NCI-H345 treated with DMSO at 0.1 percent for 48 hours (cell line): Measurements from ENCODE around the gene GPR3.

Experiments used
- DNase-seq: peaks from one replicate; lab custom pipeline; 2025; ENCODE audit not compliant: unreplicated experiment; lab: John Stamatoyannopoulos, UW

Gene GPR3

GRCh38 chr1:27392096-27392777 lies at the start of gene GPR3:
Gene GPR3, plus strand, starts transcription at chr1:27392622. Its CDS starts 1,177 bp downstream, at chr1:27393799.
- peak; percentile 91 for DNase-seq

DNA sequence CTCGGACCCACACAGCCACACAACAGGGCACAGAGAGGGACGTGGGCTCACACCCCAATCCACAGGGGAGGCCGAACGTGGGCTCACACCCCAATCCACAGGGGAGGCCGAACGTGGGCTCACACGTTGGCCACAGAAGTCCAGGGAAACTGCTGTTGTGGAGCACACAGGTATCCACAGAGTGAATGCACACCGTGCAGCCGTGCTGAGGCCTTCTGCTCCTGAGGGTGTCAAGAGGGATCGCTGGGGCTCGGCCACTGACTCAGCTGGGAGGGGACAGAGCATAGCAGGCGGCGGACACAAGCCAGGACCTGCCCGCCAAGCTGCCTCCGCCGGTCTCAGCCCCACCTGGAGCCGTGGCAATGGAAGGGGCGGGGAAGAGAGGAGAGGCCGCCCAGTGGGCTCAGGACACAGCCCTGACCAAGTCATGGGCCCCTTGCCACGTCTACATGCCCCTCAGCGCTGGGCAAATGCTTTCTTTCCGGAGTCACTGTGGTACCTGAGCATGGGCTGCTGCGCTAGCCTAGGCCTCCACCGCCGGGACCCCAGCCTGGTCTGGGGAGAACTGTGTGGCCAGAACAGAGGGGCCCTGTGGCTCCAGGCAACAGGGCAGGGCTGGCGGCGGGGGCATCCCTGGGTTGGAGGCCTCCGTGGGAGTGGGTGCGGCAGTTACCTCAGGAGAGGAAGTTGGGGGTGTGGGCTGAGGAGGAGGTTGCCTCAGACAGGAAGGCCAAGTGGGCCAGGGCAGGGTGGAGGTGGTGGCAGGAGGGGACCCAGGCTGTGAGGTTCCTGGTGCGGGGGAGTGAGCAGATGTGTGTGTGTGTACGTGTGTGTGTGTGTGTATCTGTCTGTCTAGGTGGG lies 49.4 kb upstream of the GPR3 start:
- peak; percentile 12 for DNase-seq

GRCh38 chr1:27343639-27344025 lies 48.8 kb upstream of the GPR3 start:
- DNase-seq, result no peak

GRCh38 chr1:27345272-27345671 lies 47.1 kb upstream of the GPR3 start:
- no peak for DNase-seq

- DNase-seq, result no peak
These were observed 46.1 kb upstream of the GPR3 start for GRCh38 chr1:27346357-27346756.

GRCh38 chr1:27346991-27347624 lies 45.3 kb upstream of the GPR3 start:
- no peak for DNase-seq

DNA sequence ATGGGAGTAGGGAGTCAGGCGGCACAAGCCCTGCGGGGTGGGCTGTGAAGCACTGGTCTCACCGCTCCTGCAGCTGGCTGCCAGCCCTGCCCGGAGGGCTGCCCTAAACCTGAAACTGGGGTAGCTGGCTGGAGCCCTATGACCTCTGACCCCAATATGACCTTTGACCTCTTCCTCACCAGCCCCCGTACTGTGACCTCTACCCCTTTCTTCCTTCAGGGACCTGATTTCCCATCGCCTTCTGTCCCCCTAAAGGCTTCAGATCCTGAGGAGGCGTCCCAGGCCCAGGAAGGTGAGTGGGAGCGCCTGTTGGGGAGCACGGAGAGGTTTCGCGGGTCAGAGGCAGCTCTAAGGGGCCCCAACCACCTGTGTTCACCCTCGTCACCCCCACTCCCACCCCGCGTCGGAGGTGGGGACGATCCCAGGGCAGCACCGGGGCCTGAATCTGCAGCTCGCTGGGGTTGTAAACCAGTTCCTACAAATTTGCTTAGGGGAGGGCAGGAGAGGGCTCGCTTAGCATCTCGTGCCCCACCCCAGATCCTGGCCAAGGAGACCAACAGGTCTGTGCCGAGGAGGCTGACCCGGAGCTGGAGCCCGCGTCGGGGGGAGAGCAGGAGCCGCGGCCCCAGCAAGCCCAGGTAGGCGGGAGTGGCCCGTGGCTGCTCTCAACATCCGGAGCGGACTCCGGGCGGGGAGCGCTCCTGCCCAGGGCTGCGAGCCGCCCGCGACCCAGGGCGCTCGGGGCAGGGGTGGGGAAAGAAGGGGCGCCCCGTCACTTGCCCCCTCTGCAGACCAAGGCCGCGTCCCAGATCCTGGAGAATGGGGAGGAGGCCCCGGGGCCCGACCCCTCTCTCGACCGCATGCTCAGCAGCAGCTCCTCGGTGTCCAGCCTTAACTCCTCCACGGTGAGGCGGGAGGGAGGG lies 43.3 kb upstream of the GPR3 start:
- peak; percentile 44 for DNase-seq

DNA sequence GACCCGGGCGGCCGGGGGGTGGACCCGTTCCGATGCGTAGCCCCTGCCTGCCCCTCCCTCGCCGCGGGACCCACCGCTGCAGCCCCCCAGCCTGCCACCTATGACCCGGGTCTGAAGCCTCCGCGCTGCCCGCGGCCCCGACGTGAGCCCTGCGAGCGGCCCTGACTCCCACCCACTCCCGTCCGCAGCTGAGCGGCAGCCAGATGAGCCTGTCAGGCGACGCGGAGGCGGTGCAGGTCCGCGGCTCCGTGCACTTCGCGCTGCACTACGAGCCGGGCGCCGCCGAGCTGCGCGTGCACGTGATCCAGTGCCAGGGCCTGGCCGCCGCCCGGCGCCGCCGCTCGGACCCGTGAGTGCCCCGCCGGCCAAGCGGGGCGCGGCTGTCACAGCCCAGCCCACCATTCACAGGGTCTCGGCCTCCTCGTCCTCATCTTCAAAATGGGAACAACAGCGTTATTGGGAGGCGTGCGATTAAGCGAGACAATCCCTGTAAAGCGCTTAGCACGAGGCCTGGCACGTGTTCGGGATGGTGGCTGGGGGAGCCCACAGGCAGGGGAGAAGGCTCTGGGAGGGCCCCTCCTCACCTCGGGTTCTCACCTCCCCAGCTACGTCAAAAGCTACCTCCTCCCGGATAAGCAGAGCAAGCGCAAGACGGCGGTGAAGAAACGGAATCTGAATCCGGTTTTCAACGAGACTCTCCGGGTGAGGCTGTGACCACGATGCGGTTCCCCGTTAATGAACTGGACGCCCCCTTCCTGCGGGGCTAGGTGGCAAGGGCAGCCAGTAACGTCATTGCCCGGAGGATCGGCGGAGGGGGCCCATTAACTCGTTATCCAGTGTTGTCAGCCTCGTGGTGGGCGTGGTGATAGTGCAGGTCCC lies 42.4 kb upstream of the GPR3 start:
- DNase-seq, result peak; percentile 51

- no peak for DNase-seq
These were observed 41.5 kb upstream of the GPR3 start for GRCh38 chr1:27350663-27351540.

DNA sequence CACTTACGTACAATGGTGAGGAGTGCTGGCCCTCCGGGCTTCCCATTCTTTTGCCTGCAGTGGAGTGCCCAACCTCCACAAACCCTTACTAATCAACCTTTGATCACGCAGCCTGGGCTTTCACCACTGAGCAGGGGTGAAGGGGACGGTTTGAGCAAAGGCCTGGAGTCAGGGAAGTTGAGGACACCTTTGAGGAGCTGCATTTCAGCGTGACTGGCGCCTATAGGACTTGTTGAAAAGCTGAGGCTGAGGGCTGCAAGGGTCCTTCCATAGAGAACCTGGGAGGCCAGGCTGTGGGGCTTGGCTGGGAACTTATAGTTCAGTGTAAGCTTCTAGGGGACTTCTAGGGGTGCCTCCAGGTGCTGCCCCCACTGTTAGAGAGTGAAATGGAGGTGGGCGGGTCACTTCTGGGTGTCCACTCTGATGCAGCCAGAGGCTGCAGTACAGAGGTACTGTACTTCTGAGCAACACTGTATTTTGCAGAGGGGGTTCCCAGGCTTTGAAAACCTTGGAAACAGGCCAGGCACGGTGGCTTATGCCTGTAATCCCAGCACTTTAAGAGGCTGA lies 40.8 kb upstream of the GPR3 start:
- DNase-seq, result no peak

DNA sequence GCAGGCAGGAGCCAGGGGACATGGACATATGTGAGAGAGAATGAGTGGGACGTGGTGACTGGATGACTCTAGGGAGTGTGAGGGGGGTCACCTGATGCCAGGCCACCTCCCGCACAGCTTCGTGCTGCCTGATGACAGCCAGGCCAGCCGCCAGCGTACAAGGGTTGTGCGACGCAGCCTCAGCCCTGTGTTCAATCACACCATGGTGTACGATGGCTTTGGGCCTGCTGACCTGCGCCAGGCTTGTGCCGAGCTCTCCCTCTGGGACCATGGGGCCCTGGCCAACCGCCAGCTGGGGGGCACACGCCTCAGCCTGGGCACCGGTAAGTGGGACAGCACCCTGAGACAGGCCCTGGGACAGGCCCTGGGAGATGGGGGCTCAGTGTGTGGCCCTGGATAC lies 39.3 kb upstream of the GPR3 start:
- DNase-seq, result no peak

DNA sequence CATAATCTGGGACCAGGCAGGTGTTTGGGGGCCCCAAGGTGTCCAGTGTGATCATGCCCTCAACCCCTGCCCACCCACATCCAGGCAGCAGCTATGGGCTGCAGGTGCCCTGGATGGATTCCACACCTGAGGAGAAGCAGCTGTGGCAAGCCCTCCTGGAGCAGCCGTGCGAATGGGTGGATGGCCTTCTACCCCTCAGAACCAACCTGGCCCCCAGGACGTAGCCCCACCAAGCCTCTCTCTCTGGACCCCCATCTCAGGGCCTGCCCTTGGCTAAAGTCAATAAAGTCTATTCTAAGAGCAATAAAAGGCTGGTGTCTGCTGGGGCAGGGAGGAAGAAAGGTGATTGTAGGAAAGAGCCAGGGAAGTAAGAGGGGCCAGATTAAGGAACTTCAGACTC lies 38.8 kb upstream of the GPR3 start:
- no peak for DNase-seq

GRCh38 chr1:27355683-27356082 lies 36.7 kb upstream of the GPR3 start:
- DNase-seq, result no peak

DNA sequence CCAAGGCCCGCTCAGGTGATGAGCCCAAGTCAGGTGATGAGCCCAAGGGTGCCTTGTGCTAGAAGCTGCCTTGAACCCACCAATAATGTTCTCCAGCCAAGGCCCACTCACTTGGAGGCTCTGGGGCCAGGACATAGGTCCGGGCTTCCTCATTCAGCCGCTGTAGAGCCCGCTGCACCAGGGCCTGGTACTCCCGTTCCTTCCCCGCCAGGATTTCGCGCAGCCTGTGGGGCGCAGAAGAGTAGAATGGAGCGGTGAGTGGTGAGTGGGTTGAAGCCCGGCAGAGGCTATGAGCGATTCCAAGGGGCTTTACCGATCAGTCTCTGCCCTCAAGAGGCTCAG lies 36.2 kb upstream of the GPR3 start:
- DNase-seq, result no peak

DNA sequence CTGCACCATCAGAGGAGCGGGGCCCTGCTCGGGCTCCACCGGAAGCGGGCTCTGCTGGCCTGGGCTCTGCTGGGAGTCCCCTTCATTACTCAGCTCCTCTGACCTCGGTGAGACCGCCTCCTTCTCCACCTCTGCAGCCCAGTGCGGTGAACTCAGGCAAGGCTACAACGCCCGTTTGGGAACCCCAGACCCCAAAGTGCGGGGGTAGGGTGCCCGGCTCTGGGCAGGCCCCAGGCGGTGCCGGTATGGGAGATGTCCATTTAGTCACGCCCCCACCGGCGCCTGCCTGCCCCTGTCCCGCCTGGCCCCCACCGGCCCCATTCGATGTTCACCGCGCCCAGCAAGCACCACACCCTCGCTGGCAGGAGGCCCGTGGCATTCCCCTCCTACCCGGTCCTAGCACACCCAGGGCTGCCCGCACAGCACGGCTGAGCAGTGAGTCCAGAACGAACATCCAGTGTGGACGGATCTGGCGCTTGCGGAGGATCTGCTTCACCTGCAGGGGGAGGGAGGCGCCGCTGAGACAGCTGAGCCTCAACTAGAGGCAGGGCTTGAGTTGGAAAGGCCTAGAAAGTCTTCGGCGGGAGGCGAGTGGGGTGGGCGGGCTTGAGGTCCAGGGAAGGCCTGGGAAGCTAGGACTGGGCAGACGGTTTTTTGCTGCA lies 35.7 kb upstream of the GPR3 start:
- DNase-seq, result no peak

DNA sequence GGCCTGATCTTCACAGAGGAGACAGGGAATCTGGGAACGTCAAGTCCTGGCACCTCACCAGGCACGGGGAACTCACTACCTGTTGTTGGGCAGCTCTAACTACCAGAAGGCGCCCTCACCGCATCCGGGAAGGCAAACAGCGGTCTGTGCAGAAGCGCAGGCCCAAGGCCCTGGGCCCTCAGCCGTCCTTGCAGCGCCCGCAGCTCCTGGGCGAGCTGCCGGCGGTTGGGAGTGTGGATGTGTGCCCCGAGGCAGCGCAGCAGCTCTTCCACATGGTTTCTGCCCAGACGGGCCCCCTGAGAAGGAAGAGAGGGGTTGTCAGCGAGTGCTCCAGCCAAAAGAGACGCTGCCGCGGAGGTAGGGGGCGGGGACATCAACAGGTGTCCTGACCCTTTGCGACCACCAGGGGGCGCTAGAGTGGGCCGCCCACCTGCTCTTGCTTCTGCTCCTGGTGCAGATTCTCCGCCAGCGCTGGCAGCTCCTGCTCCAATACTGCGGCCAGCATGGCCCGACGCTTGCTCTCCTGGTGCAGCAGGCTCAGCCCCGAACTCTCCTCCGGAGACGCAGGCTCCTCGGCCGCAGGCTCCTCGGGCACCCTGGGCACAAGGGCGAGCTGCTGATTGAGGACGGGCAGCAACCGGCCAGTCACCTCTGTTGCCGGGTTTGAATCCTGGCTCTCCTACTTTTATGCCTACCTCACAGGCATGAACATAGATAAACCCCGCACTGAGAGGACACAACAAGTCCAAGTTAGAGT lies 35.0 kb upstream of the GPR3 start:
- DNase-seq, result peak; percentile 37
